HG02943 (cell line): ENCODE results near the gene PAN3.

Source experiments
- ATAC-seq: cut with Tn5 transposase; IDR thresholded peaks from one replicate; pipeline ENCODE4 v1.9.1; 2021; ENCODE audit warnings: mild to moderate bottlenecking, low read depth, moderate library complexity; ENCODE audit not compliant: unreplicated experiment

PAN3 gene

DNA sequence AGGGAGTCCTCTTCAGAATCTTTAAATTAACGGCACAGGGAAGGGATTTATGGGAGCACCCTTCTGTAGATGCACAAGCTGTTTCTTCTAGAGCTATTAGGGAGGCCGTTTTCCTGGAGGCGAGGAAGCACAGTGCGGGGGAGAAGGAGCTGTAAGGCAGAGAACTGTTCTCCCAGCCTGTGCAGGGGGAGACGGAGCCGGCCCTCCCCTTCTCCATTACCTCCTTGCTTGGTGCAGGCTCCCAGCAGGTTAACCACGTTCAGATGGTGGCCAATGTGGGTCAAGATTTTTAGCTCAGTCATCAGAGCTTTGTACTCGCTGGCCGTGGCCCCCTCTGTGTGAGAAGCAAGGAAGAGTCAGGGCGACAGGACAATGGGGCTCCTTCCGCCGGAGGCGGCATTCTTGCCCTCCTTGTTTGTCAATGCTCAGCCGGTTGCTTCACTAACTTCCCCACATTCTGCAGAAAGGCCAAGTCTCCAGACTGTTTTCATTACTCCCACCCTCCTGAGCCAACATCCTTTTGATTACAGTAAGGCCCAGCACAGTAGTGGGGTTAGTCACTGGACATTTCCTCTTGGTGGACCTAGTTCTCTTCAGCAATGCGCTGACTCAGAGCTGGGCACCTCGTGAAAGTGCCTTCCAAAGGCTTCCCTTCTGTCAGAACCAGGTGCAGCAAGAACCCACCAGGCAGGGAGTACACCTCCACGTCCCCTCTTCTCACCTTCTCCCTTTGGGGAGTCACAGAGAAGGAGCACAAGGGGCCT is 191.2 kb downstream of the PAN3 start:
- no peak for ATAC-seq

- no peak for ATAC-seq
These were observed 195.0 kb downstream of the PAN3 start for GRCh38 chr13:28333204-28333881.

DNA sequence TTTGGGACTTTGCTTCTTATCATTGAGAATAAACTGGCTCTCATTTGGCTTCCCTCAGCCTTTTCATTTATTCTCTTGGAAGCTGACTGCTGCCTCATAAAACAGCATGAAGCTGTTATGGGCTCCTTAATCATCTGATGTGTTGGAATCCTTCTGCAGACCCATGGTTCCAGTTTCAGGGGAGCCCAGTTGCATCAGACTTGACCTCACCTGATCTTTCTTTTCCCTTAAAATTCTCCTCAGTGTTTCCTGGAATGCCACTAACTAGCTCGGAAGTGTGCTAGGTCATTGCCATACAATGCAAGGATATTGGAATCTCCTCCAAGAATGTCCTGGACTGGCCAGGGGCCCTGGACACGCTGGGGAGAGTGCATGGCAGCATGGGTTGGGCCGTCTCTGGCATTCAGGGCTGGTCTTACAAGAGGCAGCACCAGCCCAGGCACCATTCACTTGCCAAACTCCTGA is 197.9 kb downstream of the PAN3 start:
- ATAC-seq, result no peak

- no peak for ATAC-seq
These were observed 199.0 kb downstream of the PAN3 start for GRCh38 chr13:28337166-28338005.

- no peak for ATAC-seq
These were observed 199.7 kb downstream of the PAN3 start for GRCh38 chr13:28338006-28338574.

- ATAC-seq, result no peak
These were observed 200.4 kb downstream of the PAN3 start for GRCh38 chr13:28338742-28339141.

DNA sequence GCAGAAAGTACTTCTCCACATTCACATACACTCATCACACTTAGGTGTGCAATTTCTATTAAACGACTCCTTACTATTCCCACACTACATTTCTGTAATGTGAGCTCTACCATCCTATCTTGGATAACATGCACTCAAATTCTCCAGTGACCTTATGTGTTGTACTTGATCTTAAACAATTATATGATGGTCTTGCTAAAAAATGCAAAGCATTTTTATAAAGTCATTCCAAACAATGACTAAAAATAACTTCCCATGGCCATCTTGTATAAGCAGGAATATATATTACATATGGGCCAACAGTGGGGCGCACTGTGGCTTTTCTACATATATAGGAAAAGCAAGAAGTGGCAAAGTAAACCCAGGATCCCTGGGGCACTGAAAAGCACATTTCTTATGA is 201.1 kb downstream of the PAN3 start:
- no peak for ATAC-seq

- no peak for ATAC-seq
These were observed 202.0 kb downstream of the PAN3 start for GRCh38 chr13:28340272-28340793.

DNA sequence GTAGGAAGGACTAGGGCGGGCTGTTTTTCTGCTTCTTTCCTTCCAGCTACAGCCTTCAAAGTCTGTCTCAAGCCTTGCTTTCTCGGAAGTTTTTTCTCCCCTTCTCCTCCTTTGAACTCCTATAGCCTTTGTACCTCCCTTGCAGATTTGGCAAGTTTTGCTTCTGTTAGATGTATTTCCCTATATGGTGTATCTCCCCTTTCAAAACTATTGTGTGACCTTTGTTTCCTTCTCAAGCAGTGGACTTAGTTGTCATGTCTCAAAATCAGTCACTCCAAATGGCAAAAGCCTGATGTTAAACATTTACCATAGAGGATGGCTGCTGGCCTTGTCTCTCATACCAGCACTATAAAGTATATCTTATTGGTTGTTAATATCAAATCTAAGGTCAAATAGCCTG is 203.9 kb downstream of the PAN3 start:
- no peak for ATAC-seq

DNA sequence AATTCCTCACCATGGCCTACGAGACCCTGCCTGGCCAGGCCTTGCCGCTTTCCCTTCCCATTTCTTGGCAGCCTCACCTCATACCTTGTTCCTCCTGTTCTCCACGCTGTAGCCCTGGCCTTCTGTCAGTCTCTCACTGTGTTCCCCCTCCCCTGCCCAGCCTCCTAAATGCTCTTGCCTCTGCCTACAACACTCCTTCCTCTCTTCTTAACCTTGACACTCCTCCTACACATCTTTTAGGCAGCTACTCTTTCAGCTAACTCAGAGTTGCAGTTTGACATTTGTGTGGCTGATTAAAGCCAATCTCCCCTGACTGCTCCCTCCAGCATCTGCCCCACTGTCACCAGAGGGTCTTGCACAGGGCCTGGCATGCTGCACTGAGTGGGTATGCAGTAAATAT is 205.8 kb downstream of the PAN3 start:
- ATAC-seq, result no peak
